LNCAP (cell line): ENCODE data around the gene CSHL1.

Experiments
- TF ChIP-seq, protein P1 (sequence below): fragments of 450-650 bp; IDR thresholded peaks from 2 replicates; pipeline ENCODE4 v1.5.1; 2017; ENCODE audit warnings: mild to moderate bottlenecking

CSHL1 gene

DNA sequence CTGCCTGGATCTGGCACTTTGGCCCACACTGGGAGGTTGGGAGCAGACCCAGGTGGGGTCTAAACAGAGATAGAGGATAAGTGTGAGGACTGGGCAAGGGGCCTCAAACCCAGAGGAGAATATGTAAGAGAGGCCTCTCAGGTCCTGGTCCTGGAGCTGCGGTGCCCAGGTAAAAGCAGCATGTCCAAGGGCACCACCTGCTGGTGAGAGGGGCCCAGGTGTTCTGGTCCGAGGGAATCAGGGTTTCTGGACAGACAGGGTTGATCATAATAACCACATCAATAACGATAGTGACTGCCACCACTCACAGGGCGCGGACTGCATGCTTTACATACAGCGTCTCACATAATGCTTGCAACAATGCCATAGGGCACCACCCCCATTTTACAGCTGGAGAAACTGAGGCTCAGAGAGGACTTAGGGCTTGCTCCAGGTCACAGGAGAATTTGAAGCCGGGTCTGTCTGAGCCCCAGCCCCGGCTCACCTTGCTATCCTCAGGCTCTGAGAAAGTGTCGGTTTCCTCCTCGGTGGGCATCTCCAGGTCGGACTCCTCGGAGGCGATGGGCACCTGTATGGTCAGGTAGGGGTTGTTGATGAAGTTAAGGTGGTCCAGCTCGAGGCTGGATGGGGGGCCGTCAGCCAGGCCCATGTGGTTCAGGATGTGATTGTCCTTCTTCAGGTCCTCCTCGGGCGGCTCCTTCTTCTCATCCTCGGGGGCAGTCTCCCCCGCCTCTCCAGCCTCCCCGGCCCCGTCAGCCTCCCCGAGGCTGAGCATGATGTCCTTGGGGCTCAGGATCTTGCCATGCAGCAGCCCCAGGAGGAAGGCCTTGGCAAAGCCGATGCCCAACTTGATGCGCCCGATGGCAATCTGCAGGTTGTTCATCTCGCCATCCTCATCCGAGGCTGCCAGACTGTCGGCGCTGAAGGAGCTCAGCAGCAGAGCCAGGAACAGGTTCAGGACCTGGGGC, 40.2 kb upstream of the CSHL1 start:
- TF ChIP-seq, protein P1, sequence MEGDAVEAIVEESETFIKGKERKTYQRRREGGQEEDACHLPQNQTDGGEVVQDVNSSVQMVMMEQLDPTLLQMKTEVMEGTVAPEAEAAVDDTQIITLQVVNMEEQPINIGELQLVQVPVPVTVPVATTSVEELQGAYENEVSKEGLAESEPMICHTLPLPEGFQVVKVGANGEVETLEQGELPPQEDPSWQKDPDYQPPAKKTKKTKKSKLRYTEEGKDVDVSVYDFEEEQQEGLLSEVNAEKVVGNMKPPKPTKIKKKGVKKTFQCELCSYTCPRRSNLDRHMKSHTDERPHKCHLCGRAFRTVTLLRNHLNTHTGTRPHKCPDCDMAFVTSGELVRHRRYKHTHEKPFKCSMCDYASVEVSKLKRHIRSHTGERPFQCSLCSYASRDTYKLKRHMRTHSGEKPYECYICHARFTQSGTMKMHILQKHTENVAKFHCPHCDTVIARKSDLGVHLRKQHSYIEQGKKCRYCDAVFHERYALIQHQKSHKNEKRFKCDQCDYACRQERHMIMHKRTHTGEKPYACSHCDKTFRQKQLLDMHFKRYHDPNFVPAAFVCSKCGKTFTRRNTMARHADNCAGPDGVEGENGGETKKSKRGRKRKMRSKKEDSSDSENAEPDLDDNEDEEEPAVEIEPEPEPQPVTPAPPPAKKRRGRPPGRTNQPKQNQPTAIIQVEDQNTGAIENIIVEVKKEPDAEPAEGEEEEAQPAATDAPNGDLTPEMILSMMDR, result peak; percentile 87

DNA sequence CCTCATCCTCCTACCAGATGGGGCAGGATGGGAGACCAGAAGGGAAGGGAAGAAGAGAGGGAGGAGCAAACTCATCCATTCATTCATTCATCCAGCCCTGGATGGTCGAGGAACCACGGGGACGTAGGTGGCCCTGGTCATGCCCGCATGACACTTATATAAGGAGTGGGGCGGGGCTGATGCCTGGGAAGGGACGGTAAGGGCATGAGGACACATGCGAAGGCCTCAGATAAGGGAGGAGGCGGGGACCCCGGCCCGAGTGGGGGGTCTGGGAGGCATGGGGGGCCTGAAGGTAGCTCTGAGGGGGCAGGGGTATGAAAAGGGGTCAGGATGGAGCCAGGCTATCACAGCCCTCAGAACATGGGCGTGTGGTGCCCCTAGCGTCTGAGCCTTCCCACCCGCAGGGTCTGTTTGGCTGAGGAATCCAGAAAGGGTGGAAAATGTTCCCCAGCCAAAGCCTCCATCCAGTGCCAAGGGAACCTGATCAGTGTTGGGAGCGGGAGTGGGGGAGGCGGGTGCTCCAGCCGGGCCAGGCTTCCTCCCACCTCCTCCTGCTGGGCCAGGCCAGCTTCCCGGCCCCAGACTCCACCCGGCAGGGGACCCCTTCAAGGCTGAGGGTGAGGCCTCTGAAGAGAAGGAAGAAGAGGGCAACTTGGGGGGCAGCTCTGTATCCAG, 38.7 kb upstream of the CSHL1 start:
- TF ChIP-seq, protein P1, result no peak

DNA sequence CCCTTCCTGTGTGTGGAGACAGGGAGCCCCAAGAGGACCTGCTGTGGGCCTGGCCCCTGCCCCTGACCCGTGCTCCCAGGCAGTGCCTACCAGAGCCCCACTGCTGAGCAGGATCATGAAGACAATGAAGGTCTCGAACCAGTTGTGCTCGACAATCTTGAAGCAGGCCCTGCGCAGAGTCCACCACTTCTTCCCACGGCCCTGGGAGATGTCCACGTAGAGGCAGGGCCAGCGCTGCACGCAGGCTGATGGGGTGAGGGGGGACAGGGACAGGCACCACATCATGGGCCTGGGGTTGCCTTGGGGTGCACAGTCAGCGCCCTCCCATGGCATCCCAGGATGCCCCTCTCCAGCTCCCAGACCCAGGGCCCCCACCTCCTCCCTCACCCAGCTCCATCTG, 37.5 kb upstream of the CSHL1 start:
- TF ChIP-seq, protein P1, result no peak

DNA sequence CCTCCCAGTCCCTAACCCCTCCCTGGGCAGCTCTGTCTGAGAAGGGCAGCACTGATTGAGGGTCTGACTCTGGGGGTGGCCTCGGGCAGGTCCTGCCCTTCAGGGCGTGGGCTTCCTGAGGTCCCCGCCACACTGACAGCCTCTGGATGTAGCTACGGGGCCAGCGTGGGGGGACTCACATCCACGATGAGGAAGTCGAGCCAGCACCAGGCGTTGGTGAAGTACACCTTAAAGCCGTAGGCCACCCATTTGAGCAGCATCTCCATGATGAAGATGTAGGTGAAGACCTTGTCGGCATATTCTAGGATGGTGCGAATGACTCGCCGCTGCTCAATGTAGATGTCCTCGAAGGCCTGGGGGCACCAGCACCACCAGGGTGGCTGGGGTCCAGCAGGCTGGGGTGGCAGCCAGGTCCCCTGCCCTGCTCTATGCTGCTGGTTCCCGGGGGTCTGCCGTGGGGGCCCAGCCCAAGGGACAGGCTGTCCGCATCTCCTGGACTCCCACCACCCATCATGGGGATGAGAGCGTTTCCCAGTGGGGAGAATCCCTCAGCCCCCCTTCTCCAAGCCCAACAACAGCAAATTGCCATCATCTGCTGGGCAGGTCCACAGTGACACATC, 36.8 kb upstream of the CSHL1 start:
- TF ChIP-seq, protein P1, result no peak

DNA sequence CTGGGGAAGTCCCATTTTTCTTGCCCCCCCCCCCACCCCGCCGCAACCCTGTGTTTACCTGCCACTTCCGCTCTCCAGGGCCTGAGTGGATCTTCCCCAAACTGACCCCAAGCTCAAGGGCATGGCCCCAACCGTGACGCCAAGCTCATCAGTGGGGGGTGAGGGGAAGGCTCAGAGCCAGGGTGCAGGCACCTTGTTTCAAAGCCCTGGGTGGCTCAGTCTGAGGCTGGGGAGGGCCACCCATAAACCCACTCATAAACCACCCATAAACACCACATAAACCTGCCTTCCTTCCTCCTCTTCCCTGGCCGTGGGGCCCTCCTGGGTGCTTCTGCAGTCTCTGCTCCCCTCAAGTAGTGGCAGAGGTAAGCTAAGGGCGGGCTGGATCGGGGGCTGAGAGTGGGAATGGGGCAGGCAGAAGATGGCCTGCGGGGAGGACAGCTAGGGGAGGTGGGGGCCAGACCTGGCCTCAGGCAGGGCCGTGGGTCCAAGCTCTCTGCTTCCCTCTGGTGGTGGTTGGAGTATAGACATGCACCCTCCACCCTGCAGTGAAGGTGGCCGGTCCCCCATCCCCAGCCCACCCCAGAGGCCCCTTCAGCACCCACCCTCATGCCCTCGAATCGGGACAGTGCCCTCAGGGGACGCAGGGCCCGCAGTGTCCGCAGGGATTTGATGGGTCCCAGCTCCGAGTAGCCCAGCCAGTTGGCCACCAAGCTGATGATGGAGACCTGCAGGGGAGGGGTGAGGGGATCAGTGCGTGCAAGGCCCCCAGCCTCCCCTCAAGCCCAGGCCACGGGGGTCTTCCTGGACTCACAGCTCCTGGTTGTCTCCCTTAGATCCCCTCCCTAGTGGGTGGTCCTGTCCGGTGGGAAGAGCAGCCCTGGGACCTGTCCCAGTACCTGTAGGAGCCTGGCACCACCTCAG, 35.6 kb upstream of the CSHL1 start:
- TF ChIP-seq, protein P1, result peak; percentile 82

DNA sequence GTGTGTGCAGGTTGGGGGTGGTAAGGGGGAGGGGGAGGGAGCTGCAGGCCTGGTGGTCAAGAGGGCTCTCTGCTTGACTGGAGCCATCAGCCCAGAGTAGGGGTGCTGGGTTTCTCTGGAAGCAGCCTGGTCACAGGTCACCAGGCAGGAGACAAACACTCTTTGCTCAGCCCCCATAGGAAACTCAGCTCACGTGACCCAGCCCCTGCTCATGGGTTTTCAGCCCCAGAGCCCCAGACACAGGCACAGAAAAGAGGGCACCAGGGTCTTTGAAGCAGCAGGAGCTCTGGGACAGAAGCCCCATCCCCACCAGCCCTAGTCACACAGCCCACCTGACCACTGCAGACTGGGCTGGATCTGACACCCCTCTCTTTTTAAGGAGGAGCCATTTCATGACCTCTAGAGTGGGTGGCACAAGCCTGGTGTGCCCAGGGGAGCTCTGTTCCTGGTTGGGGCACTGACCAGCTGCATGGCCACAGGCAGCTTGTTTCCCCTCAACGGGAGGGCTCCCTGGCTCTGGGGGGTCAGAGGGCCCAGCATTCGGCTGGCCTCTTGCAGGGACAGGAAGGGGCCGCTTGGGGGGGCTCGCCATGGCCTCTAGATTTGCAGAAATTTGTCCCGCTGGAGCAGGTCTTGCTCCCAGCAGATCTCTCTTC, 34.9 kb upstream of the CSHL1 start:
- TF ChIP-seq, protein P1, result no peak
